Skin epidermis (tissue), 12 donors: ENCODE data around the gene LRRC8C.
"Not testable (repeated sequence)": the region's sequence is repeated elsewhere in the genome, so short reads cannot be mapped to it uniquely, and the experiment has no call there.

Experiments used
- H3K27ac ChIP-seq, 21 experiments: fragments of 200-600 bp; sonication (generic) in 11 of 21; one replicate each; pipeline ENCODE4 v1.5.0; 2020; ENCODE audit warnings: mild to moderate bottlenecking in 3 of 21, inconsistent platforms in 2 of 21, moderate library complexity in 2 of 21
- H3K4me3 ChIP-seq, 7 experiments: fragments of 200-600 bp; sonication (generic) in 2 of 7; one replicate each; pipeline ENCODE4 v1.5.0; 2020; ENCODE audit warnings: inconsistent platforms in 2 of 7, mild to moderate bottlenecking in 2 of 7, moderate library complexity in 1 of 7

LRRC8C gene

DNA sequence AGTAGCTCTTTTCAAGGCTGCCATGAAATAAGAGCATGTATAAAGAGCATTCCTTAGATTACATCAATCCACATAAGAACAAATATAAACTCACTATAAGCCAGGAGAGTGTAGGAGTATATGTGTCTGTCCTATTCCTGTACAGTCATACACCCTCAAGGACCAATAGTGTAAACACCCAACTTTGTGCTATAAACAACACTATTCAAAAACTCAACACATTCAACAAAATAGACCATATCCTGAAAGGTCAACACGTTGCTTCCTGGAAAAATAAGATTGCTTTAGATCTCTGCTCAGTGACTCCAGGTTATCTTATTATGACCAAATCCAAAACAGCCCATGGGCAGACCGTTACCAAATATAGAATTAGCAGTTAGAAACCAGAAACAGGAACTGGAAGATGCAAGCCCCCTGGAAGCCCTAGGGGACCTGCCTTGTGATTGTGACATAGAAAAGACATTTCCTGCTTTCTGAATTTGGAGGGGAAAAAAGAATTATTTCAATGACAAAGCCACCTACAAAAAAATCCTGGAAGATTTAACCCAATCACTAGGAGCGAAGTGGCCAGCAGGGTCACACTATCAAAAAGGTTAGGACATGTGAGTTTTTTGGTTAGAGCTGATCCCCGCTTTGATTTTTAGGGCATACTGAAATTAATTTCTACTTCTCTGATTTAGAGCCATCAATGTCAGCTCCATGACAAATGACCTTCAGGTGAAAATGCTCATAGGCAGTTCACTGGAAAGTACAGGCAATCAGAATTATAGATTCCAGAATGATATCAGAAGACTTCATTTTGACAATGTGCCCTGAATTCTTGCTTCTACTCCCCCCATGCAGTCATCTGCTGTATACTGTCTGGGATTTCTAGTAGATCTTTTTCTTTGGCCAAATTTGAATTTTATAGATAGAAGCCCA is 59.9 kb downstream of the LRRC8C start:
- Histone ChIP-seq H3K27ac (peak overlapping the region in 9 of 21 experiments; percentile 8 to 62 (median 35)), H3K4me3 (no peak overlapping the region)

DNA sequence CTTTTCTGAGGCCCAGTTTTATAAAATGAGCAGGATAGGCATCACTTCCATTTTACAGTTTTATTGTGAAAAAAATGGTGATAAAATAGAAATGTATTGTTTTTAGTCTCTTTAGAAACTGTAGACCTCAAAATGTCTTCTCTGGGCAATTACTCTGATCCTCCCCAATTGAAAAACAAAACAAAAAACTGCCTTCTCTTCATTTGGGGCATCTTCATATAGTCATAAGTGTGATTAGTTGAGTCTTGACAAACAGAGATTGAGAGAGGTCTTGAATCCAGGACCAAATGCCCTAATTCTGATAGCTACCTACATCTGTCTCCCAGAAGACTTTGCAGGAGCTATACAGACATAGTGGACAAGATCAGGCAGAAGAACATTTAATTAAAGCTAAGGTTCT is 62.9 kb downstream of the LRRC8C start:
- Histone ChIP-seq H3K27ac (peak overlapping the region in 4 of 21 experiments; percentile 11 to 55 (median 28)), H3K4me3 (no peak overlapping the region)

DNA sequence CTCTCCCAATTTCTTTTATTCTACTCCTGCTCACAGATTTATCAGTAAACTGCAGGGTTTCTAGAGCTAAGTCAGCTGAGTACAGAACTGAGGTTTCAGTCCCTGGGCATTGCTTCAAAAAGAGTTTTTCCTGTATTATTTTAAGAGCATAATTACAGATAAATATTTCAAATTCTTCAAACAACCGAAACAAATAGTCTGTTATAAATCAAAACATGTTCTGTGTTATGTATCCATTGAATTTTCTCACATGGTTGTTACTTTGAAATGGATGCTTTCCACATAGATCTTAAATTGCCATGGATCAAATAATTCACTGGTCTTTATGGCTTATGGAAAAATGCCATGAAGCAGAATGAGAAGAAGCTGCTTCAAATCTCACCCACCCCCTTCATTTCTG is 64.5 kb downstream of the LRRC8C start:
- H3K4me3 ChIP-seq = no peak overlapping the region
- H3K27ac ChIP-seq = no peak overlapping the region

DNA sequence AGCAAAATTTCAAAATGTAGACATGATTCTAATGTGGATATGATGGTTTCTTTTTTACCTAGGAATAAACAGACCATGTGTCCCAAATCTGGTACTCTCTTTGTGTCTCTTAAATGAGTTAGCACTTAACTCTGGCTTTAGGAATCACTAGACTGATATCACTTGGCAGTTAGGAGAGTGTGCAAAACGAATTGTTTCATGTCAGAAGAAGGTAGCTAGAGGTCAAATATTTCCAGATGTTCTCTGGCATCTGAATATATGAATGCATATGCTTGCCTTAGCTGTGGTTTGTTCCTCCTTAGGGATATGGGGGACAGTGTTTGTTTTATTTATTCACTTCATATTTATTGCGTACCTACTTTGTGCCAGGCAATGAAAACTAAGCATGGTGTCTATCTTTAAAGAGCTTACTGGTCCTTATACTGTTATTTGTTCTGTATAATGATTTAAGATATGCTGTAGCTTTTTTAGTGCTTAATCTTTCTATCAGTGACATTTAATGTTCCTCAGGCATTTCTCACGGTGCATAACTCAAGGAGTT is 65.2 kb downstream of the LRRC8C start:
- Histone ChIP-seq H3K27ac (peak overlapping the region in 4 of 21 experiments; percentile 20 to 60 (median 32)), H3K4me3 (no peak overlapping the region)

DNA sequence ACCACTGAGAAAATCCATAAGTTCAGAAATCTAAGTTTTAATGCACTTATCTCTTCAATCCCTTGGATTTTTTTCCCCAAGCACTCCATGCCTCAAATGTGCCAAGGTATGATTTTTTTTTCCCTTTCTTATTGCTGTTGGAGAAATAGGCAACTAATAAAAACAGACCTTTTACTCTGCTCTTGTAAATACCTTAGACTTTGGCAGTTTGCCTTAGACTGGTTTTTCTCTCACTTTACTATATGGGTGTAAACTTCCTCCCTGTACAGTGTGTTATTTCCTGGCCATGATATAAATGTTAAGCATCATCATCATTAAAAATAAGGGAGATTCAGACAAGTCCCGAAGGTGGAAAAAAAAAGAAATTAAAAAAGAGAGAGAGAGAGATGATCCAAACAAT is 65.7 kb downstream of the LRRC8C start:
- Histone ChIP-seq H3K4me3 (no peak overlapping the region), H3K27ac (peak overlapping the region in 4 of 21 experiments; percentile 26 to 60 (median 34))

DNA sequence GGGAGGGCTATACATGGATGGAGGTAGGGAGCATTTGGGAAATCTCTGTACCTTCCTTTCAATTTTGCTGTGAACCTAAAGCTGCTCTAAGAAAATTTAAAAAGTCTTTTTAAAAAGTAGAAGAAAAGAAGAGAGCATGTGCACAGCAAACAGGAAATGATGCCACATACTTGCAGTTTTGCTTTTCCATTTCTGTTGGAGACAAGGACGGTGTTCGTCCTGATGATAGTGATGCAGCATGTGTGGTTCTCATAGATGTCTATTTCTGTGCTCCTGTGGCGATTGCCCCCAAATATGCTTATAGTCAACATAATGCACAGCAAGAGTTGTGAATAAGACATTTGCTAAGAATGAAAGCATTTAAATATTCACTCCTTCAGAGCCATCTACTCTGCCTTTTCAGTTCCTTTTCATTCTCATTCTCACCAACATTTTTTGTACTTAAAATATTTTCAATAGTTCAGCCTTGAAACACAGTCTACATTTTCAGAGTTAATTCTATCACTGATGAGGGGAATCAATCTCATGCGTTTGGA is 66.6 kb downstream of the LRRC8C start:
- no peak overlapping the region for H3K4me3 ChIP-seq
- H3K27ac ChIP-seq = peak overlapping the region in 4 of 21 experiments; percentile 26 to 60 (median 32)

DNA sequence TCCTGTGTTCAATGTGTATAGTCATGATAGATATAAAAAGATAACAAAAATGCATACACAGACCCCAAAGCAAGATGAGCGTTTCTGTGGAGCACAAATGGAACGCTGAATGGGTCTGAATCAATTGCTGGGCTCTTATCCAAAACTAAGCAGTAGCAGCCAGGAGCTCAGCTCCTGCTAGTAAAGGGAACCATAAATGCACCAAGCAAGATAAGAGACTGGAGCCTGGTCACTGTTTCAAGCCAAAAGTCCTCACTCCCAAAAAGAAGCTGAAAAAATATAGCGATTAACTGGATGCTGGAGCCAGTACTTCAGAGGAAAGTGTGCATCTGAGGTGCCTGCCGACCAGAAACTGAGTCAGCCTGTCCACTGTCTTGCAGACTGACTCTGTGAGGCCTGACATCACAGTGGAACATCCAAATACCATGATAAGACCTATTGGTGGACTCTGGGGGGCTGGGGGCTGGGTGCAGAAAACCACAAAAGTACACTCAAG is 68.9 kb downstream of the LRRC8C start:
- Histone ChIP-seq H3K4me3 (no peak overlapping the region), H3K27ac (no peak overlapping the region)

DNA sequence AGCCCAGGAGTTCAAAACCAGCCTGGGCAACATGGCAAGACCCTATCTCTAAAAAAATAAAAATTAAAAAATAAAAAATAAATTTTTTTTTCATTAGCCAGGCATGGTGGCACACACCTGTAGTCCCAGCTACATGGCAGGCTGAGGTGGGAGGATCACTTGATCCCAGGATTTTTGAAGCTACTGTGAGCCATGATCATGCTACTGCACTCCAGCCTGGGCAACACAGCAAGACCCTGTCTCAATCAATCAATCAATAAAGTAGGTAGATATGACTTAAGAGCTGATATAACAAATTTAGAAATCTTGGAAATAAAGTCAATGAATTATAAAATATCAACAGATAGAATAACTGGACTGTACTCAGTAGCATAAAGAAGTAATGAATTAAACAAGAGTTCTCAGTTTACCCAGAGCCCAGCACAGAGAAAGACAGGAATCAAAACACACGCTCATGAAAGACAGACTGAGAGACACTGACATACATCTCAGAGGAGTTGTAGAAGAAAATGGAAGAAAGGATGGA is 69.7 kb downstream of the LRRC8C start:
- H3K27ac ChIP-seq = no peak overlapping the region

DNA sequence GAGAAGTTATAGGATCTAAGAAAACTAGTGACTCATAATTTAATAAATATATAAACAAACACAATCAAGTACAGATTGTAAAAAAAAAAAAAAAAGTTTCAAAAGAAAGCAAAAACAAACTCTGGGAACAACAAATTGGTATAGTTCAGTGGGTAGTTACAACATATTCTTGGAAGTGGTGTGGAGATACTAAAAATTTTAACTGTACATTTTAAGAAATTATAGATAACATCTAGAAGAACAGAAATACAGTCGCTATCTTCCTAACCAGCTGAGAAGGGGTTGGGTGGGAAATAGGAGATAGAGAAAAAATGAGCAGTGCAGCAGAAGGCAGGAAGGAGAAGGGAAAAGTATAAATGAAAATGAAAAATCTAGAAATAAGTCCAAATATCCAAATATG is 70.5 kb downstream of the LRRC8C start:
- no peak overlapping the region for H3K27ac ChIP-seq

More for the DNA sequence above, 69.7 kb downstream of the LRRC8C start:
- H3K4me3 ChIP-seq = no peak overlapping the region

DNA sequence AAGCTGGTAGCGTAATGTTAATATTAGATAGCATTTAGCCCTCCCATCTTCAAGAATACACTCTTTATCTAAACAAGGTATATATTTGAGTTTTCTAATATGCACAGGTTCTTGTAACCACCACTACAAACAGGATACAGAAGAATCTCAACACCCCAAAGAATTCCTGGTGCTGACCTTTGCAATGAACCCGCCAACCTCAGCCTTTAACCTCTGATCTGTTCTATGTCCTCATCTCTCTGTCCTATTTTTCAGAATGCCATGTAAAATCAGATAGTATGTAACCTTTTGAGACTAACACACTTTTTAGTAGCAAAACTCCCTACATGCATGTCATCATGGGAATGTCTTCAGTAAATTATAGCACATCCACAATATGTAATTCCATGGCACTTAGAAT is 71.1 kb downstream of the LRRC8C start:
- no peak overlapping the region for H3K27ac ChIP-seq
- H3K4me3 ChIP-seq = no peak overlapping the region

More for the DNA sequence above, 70.5 kb downstream of the LRRC8C start:
- no peak overlapping the region for H3K4me3 ChIP-seq

DNA sequence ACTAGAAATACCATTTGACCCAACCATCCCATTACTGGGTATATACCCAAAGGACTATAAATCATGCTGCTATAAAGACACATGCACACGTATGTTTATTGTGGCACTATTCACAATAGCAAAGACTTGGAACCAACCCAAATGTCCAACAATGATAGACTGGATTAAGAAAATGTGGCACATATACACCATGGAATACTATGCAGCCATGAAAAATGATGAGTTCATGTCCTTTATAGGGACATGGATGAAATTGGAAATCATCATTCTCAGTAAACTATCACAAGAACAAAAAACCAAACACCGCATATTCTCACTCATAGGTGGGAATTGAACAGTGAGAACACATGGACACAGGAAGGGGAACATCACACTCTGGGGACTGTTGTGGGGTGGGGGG is 72.0 kb downstream of the LRRC8C start:
- H3K4me3 ChIP-seq = not testable (repeated sequence)

DNA sequence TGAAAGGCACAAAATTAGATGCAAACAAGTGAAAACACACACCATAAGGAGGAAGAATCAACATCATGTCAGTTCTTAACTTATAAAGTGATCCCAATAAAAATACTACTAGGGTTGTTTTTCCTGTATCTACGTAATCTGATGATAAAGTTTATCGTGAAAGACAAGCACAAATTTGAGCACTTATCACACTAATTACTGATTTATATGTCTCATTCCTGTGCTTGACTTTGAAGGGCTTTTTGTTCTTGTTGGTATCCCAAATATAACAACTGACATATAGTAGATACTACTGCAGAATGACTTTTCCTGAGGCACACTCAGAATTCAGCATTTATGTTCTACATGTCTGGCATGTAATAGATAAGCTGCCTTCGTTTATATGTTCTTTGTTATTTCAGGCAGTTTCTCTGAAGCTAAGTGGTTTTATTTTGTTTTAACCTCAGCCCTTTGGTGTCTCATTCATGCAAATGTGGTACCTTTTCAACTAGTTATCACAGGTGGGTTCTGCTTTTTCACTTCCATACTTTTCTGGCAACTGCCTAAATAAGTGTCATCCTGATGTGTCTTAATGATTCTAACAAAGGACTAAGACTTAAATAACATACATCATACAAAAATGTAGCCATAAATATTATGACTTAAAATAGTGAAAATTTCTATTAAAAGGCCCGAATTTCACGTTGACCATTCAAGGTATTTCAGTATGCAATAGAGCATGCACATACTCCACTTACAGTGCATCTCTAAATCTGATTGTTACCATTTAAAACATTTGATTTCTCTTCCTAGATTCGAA is 73.2 kb downstream of the LRRC8C start:
- Histone ChIP-seq H3K27ac (peak overlapping the region in 2 of 21 experiments; percentile 3 to 32), H3K4me3 (no peak overlapping the region)

More for the DNA sequence above, 72.0 kb downstream of the LRRC8C start:
- not testable (repeated sequence) for H3K27ac ChIP-seq

DNA sequence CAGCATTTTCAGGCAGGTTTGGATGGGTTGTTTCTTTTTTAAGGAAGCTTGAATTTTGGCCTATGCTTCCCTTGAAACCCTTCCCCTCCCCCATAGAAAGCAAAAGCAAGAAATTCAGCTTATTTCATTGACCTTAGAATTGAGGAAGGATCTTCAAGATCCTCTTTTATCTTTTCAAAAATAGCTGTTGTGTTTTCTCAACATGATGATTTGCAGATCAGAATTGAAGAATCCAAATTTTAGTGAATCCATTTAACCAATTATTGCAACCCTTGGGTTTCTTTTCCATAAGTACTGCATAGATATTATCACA is 73.7 kb downstream of the LRRC8C start:
- peak overlapping the region in 3 of 21 experiments; percentile 12 to 44 (median 32) for H3K27ac ChIP-seq

DNA sequence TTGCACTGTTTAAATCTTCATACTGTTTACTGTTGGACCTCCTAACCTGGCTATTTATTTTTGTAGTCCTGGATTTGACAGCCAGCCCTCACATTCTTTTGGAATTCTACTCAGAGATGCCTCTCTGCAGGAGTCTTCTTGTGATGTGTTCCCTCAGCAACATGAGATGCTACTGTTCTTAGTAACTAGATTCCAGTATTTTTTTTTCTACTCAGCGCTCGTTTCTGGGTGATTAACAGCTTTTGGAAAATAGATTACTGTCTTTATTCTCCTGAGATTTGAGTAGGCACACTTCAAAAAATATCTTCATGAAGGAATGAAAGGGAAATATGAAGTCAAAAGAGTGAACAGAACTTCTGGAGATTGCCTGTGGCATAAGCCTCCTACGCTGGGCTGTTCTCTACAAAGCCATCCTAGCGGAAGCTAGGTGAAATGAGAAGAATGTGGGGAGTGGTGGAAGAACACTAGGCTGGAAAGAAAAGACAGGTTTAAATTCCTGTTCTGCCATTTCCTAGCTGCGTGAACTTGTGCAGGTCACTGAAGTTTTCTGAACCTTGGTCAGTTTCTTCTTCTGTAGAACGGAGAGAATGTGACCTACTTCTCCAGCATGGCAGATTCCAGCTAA is 75.9 kb downstream of the LRRC8C start:
- peak overlapping the region in 1 of 21 experiments; percentile 20 for H3K27ac ChIP-seq
- no peak overlapping the region for H3K4me3 ChIP-seq

More for the DNA sequence above, 73.7 kb downstream of the LRRC8C start:
- H3K4me3 ChIP-seq = no peak overlapping the region

DNA sequence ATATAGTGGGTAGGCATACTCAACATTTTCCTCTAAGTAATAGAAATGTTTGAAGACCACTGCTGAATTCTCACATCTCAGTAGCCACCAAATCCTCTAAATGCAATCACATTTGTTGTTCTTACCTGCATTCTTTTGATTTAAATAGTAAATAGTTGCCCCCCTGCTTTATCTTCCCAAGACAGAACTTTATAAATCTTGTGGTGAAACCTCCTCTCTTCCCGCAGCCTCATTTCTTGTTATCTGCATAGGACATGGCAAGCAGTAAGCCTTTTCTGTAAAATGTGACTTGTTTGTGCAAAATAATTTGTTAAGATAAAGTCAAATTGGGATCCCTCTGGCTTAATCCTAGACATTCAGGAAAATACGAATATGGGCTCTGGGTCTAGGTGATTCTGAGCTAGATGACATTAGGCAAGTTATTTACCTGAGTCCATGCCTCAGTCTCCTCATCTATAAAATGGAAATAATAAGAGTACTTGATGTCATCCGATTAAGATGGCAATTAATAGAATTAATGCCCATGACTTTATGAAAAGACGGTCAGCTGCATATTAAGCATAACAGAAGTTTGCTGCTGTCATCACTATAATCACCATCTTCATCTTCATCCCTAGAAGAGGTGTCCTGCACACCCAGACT is 77.7 kb downstream of the LRRC8C start:
- Histone ChIP-seq H3K4me3 (no peak overlapping the region), H3K27ac (no peak overlapping the region)

DNA sequence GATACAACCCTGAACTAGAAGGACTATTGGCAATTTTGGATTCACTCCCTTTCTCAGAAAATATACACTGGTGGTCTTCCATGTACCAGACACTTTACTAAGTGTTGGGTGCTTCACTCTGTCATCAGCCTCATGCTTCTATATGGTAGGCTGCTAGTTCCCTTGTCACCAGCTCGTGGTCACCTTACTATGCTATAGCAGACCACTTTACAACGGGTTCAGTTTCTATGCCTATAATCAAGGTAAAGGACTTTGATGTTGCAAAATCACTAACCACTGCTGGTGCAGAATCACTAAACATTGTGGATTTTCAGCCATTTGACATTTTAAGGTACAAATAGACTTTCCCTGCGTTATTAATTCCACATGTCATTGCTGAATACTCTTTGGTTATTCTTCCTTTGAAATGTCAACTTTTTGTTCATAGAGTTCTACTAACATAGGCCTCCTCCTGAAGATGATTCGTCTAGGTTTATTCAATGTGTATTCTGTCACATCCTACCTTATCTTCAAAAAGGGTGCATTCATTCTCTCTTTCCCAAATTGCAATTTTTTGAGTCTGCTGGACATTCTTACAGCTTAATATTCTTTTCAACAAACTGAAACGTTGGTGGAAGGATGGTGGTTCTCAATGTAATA is 78.3 kb downstream of the LRRC8C start:
- H3K27ac ChIP-seq = no peak overlapping the region
- no peak overlapping the region for H3K4me3 ChIP-seq

DNA sequence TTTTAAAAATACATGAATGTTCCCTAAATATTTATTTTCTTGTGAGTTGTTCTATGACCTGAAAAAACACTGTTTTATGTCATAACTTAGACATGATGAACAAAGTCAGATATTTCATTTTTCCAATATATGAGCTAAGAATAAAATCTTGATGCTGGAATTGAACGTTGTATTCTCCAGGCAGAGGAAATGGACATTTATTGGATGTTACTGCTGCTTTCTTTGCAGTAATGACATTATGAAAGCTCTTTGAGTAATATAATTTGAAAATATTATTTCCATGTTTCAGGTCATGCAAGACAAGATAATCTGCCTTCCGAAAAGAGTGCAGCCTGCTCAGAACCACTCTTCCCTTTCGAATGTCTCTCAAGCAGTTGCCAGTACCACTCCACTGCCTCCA is 79.5 kb downstream of the LRRC8C start:
- no peak overlapping the region for H3K4me3 ChIP-seq
- no peak overlapping the region for H3K27ac ChIP-seq

DNA sequence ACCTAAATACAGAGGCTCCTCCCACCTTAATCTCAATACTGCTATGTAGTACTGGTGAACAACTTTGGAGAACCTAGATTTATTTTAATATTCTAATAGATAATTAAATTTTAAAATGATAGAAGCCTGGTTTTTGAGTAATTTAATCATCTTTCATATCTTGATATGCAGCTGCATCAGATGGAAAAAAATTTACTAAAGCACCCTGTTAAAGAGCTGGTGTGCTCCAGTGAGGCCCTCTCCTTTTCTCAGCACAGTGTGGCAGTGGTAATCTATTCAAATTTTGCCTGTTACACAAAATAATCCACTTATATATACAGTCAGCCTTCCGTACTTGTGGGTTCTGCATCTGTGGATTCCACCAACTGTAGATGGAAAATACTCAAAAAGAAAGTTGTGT is 82.8 kb downstream of the LRRC8C start:
- Histone ChIP-seq H3K4me3 (no peak overlapping the region), H3K27ac (no peak overlapping the region)
